ENCODE measurements around the gene TMEM117.

TMEM117 gene

DNA sequence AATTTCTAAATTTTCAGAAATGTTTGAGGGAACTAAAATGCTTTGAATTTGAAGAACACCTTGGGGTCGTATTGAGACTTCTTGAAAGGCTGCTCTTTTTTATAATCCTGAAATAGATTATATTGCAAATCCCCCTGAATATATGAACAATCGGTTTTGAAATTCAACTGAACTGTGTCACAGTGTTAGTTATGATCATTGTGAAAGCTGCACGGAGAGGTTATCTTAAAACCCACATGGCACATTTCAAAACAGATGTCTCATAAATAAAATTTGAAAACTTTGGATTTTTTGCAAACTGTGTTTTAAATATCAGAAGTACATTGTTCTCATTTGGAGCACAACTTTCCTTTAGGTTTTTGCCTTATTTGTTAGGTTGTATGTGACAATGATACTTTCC lies 218.4 kb downstream of the TMEM117 start:
- H3K4me1 ChIP-seq (ENCODE audit: control insufficient read depth in 1 of 2, insufficient read depth in 2 of 2, low read length in 2 of 2), result no peaks in the 10 kb centered on the region
- no peaks in the 10 kb centered on the region for H3K9me3 ChIP-seq (ENCODE audit: control insufficient read depth in 1 of 2, low read length in 2 of 2)
- H3K27ac ChIP-seq (ENCODE audit: low read length), result no peak overlapping the region
- no peaks in the 10 kb centered on the region for H3K27me3 ChIP-seq (ENCODE audit: low read depth, low read length)
- no peaks in the 10 kb centered on the region for H3K36me3 ChIP-seq (ENCODE audit: control insufficient read depth in 1 of 2, insufficient read depth in 2 of 2, low read length in 2 of 2)
- H3K4me3 ChIP-seq (ENCODE audit: low read depth in 1 of 2, low read length in 2 of 2), result no peak overlapping the region

DNA sequence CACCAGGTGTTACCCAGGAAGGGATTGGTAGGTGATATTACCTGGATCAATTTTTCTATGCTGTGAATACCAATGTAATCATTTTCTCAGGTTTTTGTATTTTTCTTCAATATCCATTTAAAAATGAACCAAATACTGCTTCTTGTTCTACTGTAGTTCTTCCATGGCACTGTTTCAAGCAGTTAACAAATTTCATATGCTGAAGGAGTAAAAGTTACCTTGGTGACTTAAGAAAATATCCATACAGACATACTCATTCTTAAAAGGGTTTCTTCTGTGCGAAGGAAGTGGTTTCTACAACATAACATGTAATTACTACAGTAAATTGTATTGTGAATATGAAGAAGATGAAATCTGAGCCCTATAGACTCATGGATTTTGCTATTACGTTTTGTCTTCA lies 222.5 kb downstream of the TMEM117 start:
- Histone ChIP-seq H3K27me3 (ENCODE audit: low read depth, low read length) (no peaks in the 10 kb centered on the region), H3K36me3 (ENCODE audit: control insufficient read depth in 1 of 2, insufficient read depth in 2 of 2, low read length in 2 of 2) (no peaks in the 10 kb centered on the region), H3K27ac (ENCODE audit: low read length) (no peak overlapping the region), H3K4me3 (ENCODE audit: low read depth in 1 of 2, low read length in 2 of 2) (no peak overlapping the region), H3K9me3 (ENCODE audit: control insufficient read depth in 1 of 2, low read length in 2 of 2) (no peaks in the 10 kb centered on the region), H3K4me1 (ENCODE audit: control insufficient read depth in 1 of 2, insufficient read depth in 2 of 2, low read length in 2 of 2) (no peaks in the 10 kb centered on the region)

DNA sequence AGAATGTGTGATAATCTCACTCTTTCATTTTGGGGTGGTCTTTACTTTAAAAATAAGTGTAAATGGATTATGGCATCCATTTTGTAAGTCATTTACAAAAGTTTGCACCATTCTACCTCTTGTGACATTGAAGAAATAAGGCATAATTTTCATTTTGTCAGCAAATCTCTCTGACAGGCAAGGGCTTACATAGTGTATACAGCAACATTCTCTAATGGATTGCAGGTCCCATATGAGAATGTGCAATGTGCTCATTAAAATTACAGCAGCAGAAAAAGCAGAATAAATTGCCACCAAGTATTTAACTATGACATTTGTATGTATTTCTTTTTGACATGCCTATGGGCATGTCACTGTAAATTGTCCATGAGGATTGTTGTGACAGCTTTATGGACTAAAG lies 223.6 kb downstream of the TMEM117 start:
- no peaks in the 10 kb centered on the region for H3K36me3 ChIP-seq (ENCODE audit: control insufficient read depth in 1 of 2, insufficient read depth in 2 of 2, low read length in 2 of 2)
- H3K27me3 ChIP-seq (ENCODE audit: low read depth, low read length), result no peaks in the 10 kb centered on the region
- no peaks in the 10 kb centered on the region for H3K4me1 ChIP-seq (ENCODE audit: control insufficient read depth in 1 of 2, insufficient read depth in 2 of 2, low read length in 2 of 2)
- no peaks in the 10 kb centered on the region for H3K9me3 ChIP-seq (ENCODE audit: control insufficient read depth in 1 of 2, low read length in 2 of 2)
- H3K4me3 ChIP-seq (ENCODE audit: low read depth in 1 of 2, low read length in 2 of 2), result no peak overlapping the region
- H3K27ac ChIP-seq (ENCODE audit: low read length), result no peak overlapping the region

DNA sequence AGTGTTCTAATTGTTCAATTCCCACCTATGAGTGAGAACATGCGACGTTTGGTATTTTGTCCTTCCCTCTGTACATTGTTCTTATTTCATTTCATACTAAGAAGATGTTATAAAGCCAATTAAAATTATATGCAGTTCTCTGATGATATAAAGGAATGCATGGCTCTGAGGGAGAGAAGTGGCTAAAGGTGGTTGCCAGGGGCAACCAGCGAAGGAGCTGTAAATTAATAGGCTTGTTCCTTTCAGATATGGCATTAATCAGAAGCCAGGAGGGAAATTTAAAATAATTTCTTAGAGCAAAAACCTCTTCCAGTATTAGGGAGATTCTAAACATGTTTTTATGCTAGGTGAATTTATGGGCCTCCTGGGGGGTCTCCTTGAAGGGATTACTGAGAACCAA lies 227.8 kb downstream of the TMEM117 start:
- Histone ChIP-seq H3K4me1 (ENCODE audit: control insufficient read depth in 1 of 2, insufficient read depth in 2 of 2, low read length in 2 of 2) (no peaks in the 10 kb centered on the region), H3K27me3 (ENCODE audit: low read depth, low read length) (no peaks in the 10 kb centered on the region), H3K27ac (ENCODE audit: low read length) (no peak overlapping the region), H3K4me3 (ENCODE audit: low read depth in 1 of 2, low read length in 2 of 2) (no peak overlapping the region), H3K9me3 (ENCODE audit: control insufficient read depth in 1 of 2, low read length in 2 of 2) (no peaks in the 10 kb centered on the region), H3K36me3 (ENCODE audit: control insufficient read depth in 1 of 2, insufficient read depth in 2 of 2, low read length in 2 of 2) (no peaks in the 10 kb centered on the region)

DNA sequence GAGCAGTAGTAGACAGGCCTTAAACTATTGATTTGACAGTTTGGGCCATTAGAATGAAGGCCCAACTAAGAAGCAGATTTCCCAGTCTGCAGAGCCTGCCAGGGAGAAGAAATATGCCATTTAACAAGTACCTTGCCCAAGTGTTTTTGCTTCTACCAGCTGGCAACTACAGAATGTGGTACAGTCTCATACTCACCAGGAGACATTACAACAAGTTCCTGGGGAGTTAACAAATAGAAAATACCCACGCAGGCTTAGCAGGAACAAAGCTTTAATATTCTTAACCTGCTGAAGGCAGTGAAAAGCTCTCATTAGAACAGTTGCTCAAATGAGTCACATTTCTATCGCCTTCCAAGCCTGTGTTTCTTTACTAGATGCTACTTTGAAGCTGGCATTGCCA lies 241.0 kb downstream of the TMEM117 start:
- H3K4me3 ChIP-seq (ENCODE audit: low read depth in 1 of 2, low read length in 2 of 2), result no peak overlapping the region
- no peaks in the 10 kb centered on the region for H3K9me3 ChIP-seq (ENCODE audit: control insufficient read depth in 1 of 2, low read length in 2 of 2)
- peaks cover 0 to 8% of the 10 kb centered on the region in 2 donors for H3K4me1 ChIP-seq (ENCODE audit: control insufficient read depth in 1 of 2, insufficient read depth in 2 of 2, low read length in 2 of 2)
- no peaks in the 10 kb centered on the region for H3K27me3 ChIP-seq (ENCODE audit: low read depth, low read length)
- no peaks in the 10 kb centered on the region for H3K36me3 ChIP-seq (ENCODE audit: control insufficient read depth in 1 of 2, insufficient read depth in 2 of 2, low read length in 2 of 2)
- no peak overlapping the region for H3K27ac ChIP-seq (ENCODE audit: low read length)

DNA sequence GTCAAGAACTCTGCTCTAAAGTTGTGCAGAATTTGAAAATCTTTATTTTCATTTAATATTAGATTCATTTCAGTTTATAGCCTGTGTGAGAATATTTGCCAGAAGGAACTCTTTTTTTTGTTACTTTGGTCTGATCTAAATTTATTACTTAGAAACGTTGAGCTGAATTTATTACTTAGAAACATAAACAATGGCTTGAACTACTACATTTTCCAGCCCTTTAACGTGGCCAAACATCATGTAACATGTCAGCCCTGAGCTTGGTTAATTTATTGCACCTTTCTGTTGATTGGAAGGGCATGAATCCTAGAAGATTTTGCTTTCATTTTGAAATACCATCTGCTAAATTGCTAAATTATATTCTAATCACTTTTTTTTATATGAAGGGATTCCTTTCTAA lies 241.4 kb downstream of the TMEM117 start:
- Histone ChIP-seq H3K4me1 (ENCODE audit: control insufficient read depth in 1 of 2, insufficient read depth in 2 of 2, low read length in 2 of 2) (peaks cover 0 to 8% of the 10 kb centered on the region in 2 donors), H3K4me3 (ENCODE audit: low read depth in 1 of 2, low read length in 2 of 2) (no peak overlapping the region), H3K27me3 (ENCODE audit: low read depth, low read length) (no peaks in the 10 kb centered on the region), H3K27ac (ENCODE audit: low read length) (no peak overlapping the region), H3K36me3 (ENCODE audit: control insufficient read depth in 1 of 2, insufficient read depth in 2 of 2, low read length in 2 of 2) (no peaks in the 10 kb centered on the region), H3K9me3 (ENCODE audit: control insufficient read depth in 1 of 2, low read length in 2 of 2) (no peaks in the 10 kb centered on the region)

DNA sequence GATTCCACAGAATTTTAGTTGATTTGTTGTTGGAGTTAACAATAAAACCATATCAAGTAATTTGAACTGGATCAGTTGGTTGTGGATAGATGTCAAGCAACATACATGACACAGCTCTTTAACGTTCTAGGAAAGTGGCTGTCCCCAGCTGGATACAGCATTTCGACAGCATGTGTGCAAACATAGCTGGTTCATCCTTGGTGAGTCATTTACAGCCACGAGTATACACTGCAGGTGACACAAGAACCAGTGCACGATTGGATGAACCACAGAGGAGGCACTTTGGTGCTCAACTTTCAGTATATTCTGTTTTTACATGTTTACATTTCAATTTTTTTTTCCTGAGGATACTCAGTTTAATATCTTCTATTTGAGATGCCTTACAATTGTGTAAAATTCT lies 242.4 kb downstream of the TMEM117 start:
- Histone ChIP-seq H3K4me3 (ENCODE audit: low read depth in 1 of 2, low read length in 2 of 2) (no peak overlapping the region), H3K4me1 (ENCODE audit: control insufficient read depth in 1 of 2, insufficient read depth in 2 of 2, low read length in 2 of 2) (peaks cover 0 to 8% of the 10 kb centered on the region in 2 donors), H3K36me3 (ENCODE audit: control insufficient read depth in 1 of 2, insufficient read depth in 2 of 2, low read length in 2 of 2) (no peaks in the 10 kb centered on the region), H3K27ac (ENCODE audit: low read length) (no peak overlapping the region), H3K9me3 (ENCODE audit: control insufficient read depth in 1 of 2, low read length in 2 of 2) (no peaks in the 10 kb centered on the region), H3K27me3 (ENCODE audit: low read depth, low read length) (no peaks in the 10 kb centered on the region)

DNA sequence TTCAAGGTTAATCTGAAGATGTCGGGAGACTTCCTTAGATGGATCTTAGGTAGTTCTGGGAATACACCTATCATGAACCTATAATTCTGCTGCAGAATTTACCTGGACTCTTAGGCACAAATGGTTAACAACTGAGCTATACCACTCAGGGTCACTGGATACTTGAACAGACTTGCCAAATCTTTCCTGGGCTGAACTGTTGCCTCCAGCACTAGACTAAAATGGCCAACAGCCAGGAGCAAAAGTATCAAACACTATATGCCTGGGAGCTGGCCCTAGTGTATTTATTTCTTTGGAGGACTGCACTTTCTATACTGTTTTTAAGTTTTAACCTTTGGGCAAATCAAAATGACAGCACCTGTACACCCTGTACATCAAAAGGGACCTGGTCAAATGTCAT lies 252.8 kb downstream of the TMEM117 start:
- Histone ChIP-seq H3K9me3 (ENCODE audit: control insufficient read depth in 1 of 2, low read length in 2 of 2) (no peaks in the 10 kb centered on the region), H3K27ac (ENCODE audit: low read length) (no peak overlapping the region), H3K4me3 (ENCODE audit: low read depth in 1 of 2, low read length in 2 of 2) (no peak overlapping the region), H3K27me3 (ENCODE audit: low read depth, low read length) (no peaks in the 10 kb centered on the region), H3K4me1 (ENCODE audit: control insufficient read depth in 1 of 2, insufficient read depth in 2 of 2, low read length in 2 of 2) (no peaks in the 10 kb centered on the region), H3K36me3 (ENCODE audit: control insufficient read depth in 1 of 2, insufficient read depth in 2 of 2, low read length in 2 of 2) (no peaks in the 10 kb centered on the region)

DNA sequence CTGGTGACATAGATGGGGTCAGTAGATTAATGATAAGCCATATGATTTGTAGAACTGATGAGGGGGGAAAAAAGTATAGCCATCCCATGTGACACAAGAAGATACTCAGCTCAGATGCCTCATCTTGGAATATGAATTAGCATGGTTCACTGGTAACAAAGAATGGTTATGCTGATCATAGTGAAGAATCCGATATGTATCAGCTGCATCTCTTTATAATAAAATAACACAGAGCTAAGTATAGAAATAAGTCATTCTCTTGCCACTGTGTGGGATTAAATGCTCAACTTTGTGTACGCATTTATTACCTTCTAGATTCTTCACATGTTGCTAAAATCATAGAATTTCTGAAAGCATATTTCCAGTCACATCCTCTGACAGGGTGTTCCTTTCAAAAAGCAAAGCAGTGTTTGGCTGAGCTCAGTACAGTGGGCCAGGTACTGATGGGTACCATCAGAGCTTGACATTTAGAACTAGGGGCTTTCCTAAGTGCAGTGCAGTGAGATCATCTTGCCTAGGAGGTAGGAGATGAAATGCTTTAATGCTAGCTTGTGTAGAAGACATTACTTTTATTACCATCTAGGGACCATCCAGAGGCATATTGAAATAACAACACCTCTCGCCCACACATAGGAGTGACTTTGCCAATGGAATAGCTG lies 256.2 kb downstream of the TMEM117 start:
- no peaks in the 10 kb centered on the region for H3K4me1 ChIP-seq (ENCODE audit: control insufficient read depth in 1 of 2, insufficient read depth in 2 of 2, low read length in 2 of 2)
- H3K9me3 ChIP-seq (ENCODE audit: control insufficient read depth in 1 of 2, low read length in 2 of 2), result no peaks in the 10 kb centered on the region
- H3K27me3 ChIP-seq (ENCODE audit: low read depth, low read length), result no peaks in the 10 kb centered on the region
- H3K27ac ChIP-seq (ENCODE audit: low read length), result no peak overlapping the region
- no peak overlapping the region for H3K4me3 ChIP-seq (ENCODE audit: low read depth in 1 of 2, low read length in 2 of 2)
- no peaks in the 10 kb centered on the region for H3K36me3 ChIP-seq (ENCODE audit: control insufficient read depth in 1 of 2, insufficient read depth in 2 of 2, low read length in 2 of 2)

DNA sequence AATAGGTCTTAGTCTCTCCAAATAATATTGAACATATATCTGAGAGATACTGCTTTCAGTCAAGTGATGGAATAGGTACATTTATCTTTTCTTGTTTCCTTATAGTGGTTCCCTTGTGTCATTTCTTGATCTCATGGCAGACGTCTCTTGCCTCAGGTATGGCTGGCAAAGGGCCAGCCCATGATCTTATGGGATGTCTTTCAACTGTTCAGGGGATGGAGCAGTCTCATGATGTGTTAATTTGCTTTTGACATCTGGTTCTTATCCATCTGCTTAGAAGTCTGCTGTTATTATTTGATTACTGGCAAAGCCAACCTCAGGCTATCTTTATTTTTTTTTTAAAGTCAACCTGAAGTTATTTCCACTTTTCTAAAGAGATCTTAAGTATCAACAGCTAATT lies 262.9 kb downstream of the TMEM117 start:
- Histone ChIP-seq H3K9me3 (ENCODE audit: control insufficient read depth in 1 of 2, low read length in 2 of 2) (no peaks in the 10 kb centered on the region), H3K4me1 (ENCODE audit: control insufficient read depth in 1 of 2, insufficient read depth in 2 of 2, low read length in 2 of 2) (no peaks in the 10 kb centered on the region), H3K4me3 (ENCODE audit: low read depth in 1 of 2, low read length in 2 of 2) (no peak overlapping the region), H3K27me3 (ENCODE audit: low read depth, low read length) (no peaks in the 10 kb centered on the region), H3K27ac (ENCODE audit: low read length) (no peak overlapping the region), H3K36me3 (ENCODE audit: control insufficient read depth in 1 of 2, insufficient read depth in 2 of 2, low read length in 2 of 2) (no peaks in the 10 kb centered on the region)

DNA sequence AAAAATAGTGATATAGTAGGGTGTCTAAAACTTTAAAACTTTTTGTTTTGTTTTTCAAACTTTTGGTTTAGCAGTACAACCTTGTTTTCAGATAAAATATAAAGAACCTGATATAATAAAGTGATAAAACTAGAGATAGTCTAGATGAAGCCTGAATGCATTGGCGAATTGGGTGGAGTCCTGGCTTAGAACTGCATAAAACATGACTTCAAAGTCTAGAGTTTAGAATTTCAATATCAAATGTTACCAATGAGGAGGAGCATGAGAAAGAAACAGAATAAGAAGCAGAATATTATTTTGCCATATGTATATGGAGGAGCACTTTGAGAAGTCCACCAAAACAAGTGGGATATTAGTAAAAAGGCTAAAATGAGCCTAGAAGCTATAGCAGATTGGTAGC lies 263.6 kb downstream of the TMEM117 start:
- Histone ChIP-seq H3K4me3 (ENCODE audit: low read depth in 1 of 2, low read length in 2 of 2) (no peak overlapping the region), H3K36me3 (ENCODE audit: control insufficient read depth in 1 of 2, insufficient read depth in 2 of 2, low read length in 2 of 2) (no peaks in the 10 kb centered on the region), H3K9me3 (ENCODE audit: control insufficient read depth in 1 of 2, low read length in 2 of 2) (no peaks in the 10 kb centered on the region), H3K4me1 (ENCODE audit: control insufficient read depth in 1 of 2, insufficient read depth in 2 of 2, low read length in 2 of 2) (no peaks in the 10 kb centered on the region), H3K27ac (ENCODE audit: low read length) (no peak overlapping the region), H3K27me3 (ENCODE audit: low read depth, low read length) (no peaks in the 10 kb centered on the region)

DNA sequence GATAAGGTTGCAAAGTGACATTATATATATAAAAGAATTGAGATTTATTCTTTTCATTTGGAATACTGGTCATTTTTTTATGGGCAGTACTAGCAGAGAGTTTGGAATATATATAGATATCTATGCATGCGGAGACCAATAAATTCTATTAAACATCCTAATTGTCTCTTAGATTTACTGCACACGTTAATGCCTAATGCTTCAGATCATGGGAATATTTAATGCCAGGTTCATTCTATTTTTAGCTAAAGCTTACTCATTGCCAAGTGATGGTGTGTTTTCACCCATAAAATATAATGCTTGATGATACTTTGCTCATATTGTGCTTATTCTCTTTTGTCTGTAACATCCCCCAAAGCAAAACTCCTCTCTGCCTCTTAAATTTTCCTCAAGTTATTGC lies 264.4 kb downstream of the TMEM117 start:
- Histone ChIP-seq H3K27ac (ENCODE audit: low read length) (no peak overlapping the region), H3K4me3 (ENCODE audit: low read depth in 1 of 2, low read length in 2 of 2) (no peak overlapping the region), H3K36me3 (ENCODE audit: control insufficient read depth in 1 of 2, insufficient read depth in 2 of 2, low read length in 2 of 2) (no peaks in the 10 kb centered on the region), H3K27me3 (ENCODE audit: low read depth, low read length) (no peaks in the 10 kb centered on the region), H3K9me3 (ENCODE audit: control insufficient read depth in 1 of 2, low read length in 2 of 2) (no peaks in the 10 kb centered on the region), H3K4me1 (ENCODE audit: control insufficient read depth in 1 of 2, insufficient read depth in 2 of 2, low read length in 2 of 2) (no peaks in the 10 kb centered on the region)
